ENCODE measurements around the gene OGFOD3.

DNA sequence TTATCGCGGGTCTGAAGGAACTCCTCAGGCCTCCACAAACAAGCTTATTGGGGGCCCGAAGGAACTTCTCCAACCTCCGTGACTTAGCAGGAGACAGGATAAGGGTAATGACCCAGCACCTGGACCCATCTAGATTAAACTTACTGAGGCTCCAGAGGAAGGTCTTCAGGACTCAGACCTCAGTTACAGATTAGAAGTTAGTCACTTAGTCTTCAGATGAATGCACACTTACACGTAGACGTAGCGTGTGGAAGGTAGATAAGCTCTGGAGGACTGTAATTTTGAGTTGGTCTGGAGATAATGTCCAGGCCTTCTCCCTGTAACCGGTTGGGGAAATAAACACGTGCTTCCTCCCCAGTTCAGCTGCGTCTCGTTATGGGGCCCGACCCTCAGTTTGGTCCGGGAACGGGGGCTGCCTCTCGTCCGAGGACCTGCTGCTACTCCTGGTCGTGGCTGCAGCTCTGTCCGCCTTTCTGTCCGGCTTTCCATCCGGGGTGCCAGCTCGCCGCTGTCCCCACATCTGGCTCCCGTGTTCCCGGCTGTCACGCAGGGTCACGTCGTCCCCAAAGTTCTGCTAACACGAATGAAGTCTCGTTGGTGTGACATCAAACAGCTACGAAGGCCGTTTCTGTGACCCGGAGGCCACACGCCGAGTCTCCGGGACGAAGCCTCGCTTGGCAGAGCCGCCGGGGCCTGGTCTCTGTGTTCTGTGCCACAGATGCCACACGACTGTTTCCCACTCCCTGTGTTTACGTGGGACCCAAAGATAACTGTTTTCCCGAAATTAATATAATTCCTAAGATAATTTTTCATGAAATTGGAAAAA is 73.0 kb downstream of the OGFOD3 start:
- TF ChIP-seq, protein P1, sequence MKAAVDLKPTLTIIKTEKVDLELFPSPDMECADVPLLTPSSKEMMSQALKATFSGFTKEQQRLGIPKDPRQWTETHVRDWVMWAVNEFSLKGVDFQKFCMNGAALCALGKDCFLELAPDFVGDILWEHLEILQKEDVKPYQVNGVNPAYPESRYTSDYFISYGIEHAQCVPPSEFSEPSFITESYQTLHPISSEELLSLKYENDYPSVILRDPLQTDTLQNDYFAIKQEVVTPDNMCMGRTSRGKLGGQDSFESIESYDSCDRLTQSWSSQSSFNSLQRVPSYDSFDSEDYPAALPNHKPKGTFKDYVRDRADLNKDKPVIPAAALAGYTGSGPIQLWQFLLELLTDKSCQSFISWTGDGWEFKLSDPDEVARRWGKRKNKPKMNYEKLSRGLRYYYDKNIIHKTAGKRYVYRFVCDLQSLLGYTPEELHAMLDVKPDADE (conservative IDR thresholded peaks at IDR 0.05; ENCODE audit: control insufficient read depth, low read depth, low read length), result peak; percentile 47; the same call in 1 of the 2 replicates
- TF ChIP-seq, protein P2, sequence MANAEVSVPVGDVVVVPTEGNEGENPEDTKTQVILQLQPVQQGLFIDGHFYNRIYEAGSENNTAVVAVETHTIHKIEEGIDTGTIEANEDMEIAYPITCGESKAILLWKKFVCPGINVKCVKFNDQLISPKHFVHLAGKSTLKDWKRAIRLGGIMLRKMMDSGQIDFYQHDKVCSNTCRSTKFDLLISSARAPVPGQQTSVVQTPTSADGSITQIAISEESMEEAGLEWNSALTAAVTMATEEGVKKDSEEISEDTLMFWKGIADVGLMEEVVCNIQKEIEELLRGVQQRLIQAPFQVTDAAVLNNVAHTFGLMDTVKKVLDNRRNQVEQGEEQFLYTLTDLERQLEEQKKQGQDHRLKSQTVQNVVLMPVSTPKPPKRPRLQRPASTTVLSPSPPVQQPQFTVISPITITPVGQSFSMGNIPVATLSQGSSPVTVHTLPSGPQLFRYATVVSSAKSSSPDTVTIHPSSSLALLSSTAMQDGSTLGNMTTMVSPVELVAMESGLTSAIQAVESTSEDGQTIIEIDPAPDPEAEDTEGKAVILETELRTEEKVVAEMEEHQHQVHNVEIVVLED (CRISPR knock-in tag; IDR thresholded peaks at IDR 0.05), result no peak
- TF ChIP-seq IFI16 (CRISPR knock-in tag; IDR thresholded peaks at IDR 0.05) (peak; percentile 56; the same call in 1 of the 2 replicates), CHD1 (IDR thresholded peaks at IDR 0.05; ENCODE audit: low read length) (peak; percentile 46), POLR2AphosphoS5 (IDR thresholded peaks at IDR 0.05; ENCODE audit: control insufficient read depth, insufficient read depth, low read depth, low read length) (peak; percentile 97), KDM5B (IDR thresholded peaks at IDR 0.05; ENCODE audit: insufficient replicate concordance, low read depth, low read length) (peak; percentile 39), ADNP (tag; IDR thresholded peaks at IDR 0.05) (no peak), HDAC2 (IDR thresholded peaks at IDR 0.05) (peak; percentile 90), NR2C2 (CRISPR knock-in tag; IDR thresholded peaks at IDR 0.05) (no peak), NR2C2 (tag; IDR thresholded peaks at IDR 0.05) (peak; percentile 68)
- TF ChIP-seq, protein P3, sequence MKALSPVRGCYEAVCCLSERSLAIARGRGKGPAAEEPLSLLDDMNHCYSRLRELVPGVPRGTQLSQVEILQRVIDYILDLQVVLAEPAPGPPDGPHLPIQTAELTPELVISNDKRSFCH (CRISPR knock-in tag; IDR thresholded peaks at IDR 0.05), result 0 out of 2 replicates have a peak, but pooled peaks have one; percentile 47
- TF ChIP-seq, protein P3 (tag; IDR thresholded peaks at IDR 0.05), result peak; percentile 98
- TF ChIP-seq, protein P4, sequence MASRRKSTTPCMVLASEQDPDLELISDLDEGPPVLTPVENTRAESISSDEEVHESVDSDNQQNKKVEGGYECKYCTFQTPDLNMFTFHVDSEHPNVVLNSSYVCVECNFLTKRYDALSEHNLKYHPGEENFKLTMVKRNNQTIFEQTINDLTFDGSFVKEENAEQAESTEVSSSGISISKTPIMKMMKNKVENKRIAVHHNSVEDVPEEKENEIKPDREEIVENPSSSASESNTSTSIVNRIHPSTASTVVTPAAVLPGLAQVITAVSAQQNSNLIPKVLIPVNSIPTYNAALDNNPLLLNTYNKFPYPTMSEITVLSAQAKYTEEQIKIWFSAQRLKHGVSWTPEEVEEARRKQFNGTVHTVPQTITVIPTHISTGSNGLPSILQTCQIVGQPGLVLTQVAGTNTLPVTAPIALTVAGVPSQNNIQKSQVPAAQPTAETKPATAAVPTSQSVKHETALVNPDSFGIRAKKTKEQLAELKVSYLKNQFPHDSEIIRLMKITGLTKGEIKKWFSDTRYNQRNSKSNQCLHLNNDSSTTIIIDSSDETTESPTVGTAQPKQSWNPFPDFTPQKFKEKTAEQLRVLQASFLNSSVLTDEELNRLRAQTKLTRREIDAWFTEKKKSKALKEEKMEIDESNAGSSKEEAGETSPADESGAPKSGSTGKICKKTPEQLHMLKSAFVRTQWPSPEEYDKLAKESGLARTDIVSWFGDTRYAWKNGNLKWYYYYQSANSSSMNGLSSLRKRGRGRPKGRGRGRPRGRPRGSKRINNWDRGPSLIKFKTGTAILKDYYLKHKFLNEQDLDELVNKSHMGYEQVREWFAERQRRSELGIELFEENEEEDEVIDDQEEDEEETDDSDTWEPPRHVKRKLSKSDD (conservative IDR thresholded peaks at IDR 0.05; ENCODE audit: low read length), result no peak
- TF ChIP-seq, protein P5, sequence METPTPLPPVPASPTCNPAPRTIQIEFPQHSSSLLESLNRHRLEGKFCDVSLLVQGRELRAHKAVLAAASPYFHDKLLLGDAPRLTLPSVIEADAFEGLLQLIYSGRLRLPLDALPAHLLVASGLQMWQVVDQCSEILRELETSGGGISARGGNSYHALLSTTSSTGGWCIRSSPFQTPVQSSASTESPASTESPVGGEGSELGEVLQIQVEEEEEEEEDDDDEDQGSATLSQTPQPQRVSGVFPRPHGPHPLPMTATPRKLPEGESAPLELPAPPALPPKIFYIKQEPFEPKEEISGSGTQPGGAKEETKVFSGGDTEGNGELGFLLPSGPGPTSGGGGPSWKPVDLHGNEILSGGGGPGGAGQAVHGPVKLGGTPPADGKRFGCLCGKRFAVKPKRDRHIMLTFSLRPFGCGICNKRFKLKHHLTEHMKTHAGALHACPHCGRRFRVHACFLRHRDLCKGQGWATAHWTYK (CRISPR knock-in tag; IDR thresholded peaks at IDR 0.05), result peak; percentile 95
